GM12878 (cell line): ENCODE data around the gene GPRC5D. TPM values are rescaled to one million over a fixed set of nuclear protein-coding genes. Genes with fewer than 3 reads are reported as not detected.

Experiments used
- ATAC-seq: fragments of 200-7000 bp; cut with Tn5 transposase; 3 replicates; pipeline ENCODE4 v1.9.1; 2020; ENCODE audit warnings: mild to moderate bottlenecking, moderate library complexity
- BruUV-seq: library from RNA; stranded (reverse); fragments of 400-500 nt; replicated peaks from 2 replicates; lab custom pipeline; 2021; lab: Mats Ljungman, UMichigan
- CTCF ChIA-PET: fragments of 300-600 bp; sonication (Branson Sonifier 250); formaldehyde crosslinking; extraction: SDS; loops from one replicate; lab custom pipeline; 2021; ENCODE audit warnings: inconsistent platforms; lab: Yijun Ruan, JAX
- POLR2A ChIA-PET: fragments of 350-600 bp; formaldehyde crosslinking; extraction: SDS; loops from one replicate; lab custom pipeline; 2021; ENCODE audit warnings: inconsistent platforms; lab: Charles Lee
- RAD21 ChIA-PET: fragments of 300-600 bp; sonication (Branson Sonifier 250); formaldehyde crosslinking; loops from one replicate; lab custom pipeline; 2023; ENCODE audit warnings: antibody characterized with exemption; ENCODE audit not compliant: unreplicated experiment; lab: Charles Lee
- SMC1A ChIA-PET: fragments of 300-600 bp; sonication (Branson Sonifier 250); formaldehyde crosslinking; loops from one replicate; lab custom pipeline; 2023; ENCODE audit not compliant: unreplicated experiment, uncharacterized antibody; lab: Charles Lee
- DNase-seq: peaks from one replicate; pipeline ENCODE4 v3.0.0-alpha.2; 2011; ENCODE audit warnings: low read depth, low spot score
- FAIRE-seq: peaks from 3 replicates; lab custom pipeline; 2011; peaks lifted over from hg19 to GRCh38; lab: Jason Lieb, UNC
- H2AFZ ChIP-seq: 2 replicates; pipeline ENCODE4 v1.6.0; 2011; ENCODE audit warnings: low read depth, low read length, control low read depth; ENCODE audit not compliant: control insufficient read depth
- H3K27ac ChIP-seq: 2 replicates; pipeline ENCODE4 v1.5.1; 2011; ENCODE audit warnings: control low read depth; ENCODE audit not compliant: control insufficient read depth, insufficient read depth
- H3K27me3 ChIP-seq, 2 experiments: replicated peaks in 1 of 2; 2 replicates each; pipeline versions ENCODE4 v1.6.0 to v1.6.1; 2011; ENCODE audit warnings: low read length in 1 of 2; ENCODE audit not compliant: control insufficient read depth in 2 of 2, insufficient read depth in 2 of 2
- H3K36me3 ChIP-seq, 2 experiments: 2 replicates each; pipeline ENCODE4 v1.5.1; 2011; ENCODE audit warnings: low read length in 1 of 2; ENCODE audit not compliant: control insufficient read depth in 2 of 2, insufficient read depth in 2 of 2
- H3K4me1 ChIP-seq: 2 replicates; pipeline ENCODE4 v1.6.1; 2011; ENCODE audit warnings: mild to moderate bottlenecking, low read length, moderate library complexity, mixed read lengths; ENCODE audit not compliant: control insufficient read depth, insufficient read depth
- H3K4me2 ChIP-seq: 2 replicates; pipeline ENCODE4 v1.6.0; 2011; ENCODE audit warnings: control low read depth; ENCODE audit not compliant: control insufficient read depth, insufficient read depth
- H3K4me3 ChIP-seq: fragments of 200-600 bp; sonication (generic); 2 replicates; pipeline ENCODE4 v1.5.1; 2016
- H3K79me2 ChIP-seq: 2 replicates; pipeline ENCODE4 v1.6.0; 2011; ENCODE audit warnings: low read length; ENCODE audit not compliant: control insufficient read depth, insufficient read depth
- H3K9ac ChIP-seq: 2 replicates; pipeline ENCODE4 v1.8.0; 2011; ENCODE audit warnings: low read length, control low read depth, mixed read lengths; ENCODE audit not compliant: control insufficient read depth, insufficient read depth
- H3K9me3 ChIP-seq: replicated peaks from 3 replicates; pipeline ENCODE4 v1.5.1; 2011; ENCODE audit warnings: mild to moderate bottlenecking, low read length; ENCODE audit not compliant: control insufficient read depth, insufficient read depth
- H4K20me1 ChIP-seq: 2 replicates; pipeline ENCODE4 v1.6.0; 2011; ENCODE audit not compliant: control insufficient read depth, insufficient read depth
- ATF2 ChIP-seq: IDR thresholded peaks from 2 replicates; pipeline ENCODE4 v1.6.1; 2012; ENCODE audit warnings: low read length, inconsistent platforms
- BRCA1 ChIP-seq: IDR thresholded peaks from 2 replicates; pipeline ENCODE4 v1.6.1; 2011; ENCODE audit warnings: low read depth, low read length, improper control_type of control experiment
- KLF5 ChIP-seq: fragments of 450-650 bp; IDR thresholded peaks from 2 replicates; pipeline ENCODE4 v1.6.1; 2014; ENCODE audit warnings: mild to moderate bottlenecking; ENCODE audit not compliant: partially characterized antibody
- ZNF274 ChIP-seq: IDR thresholded peaks from one replicate; pipeline ENCODE4 v1.8.0; 2011; ENCODE audit not compliant: insufficient read length, insufficient read depth
- WGBS: methylation state at CpG from one replicate; pipeline ENCODE4 v1.1.6; 2016; ENCODE audit warnings: low lambda C conversion rate; ENCODE audit not compliant: insufficient replicate concordance, insufficient coverage; ENCODE audit errors: missing lambda C conversion rate; 5-methylcytosine and 5-hydroxymethylcytosine counted together
- in situ Hi-C: fragments of 300-500 bp; cut with MboI; formaldehyde crosslinking; loops from 9 replicates; pipeline ENCODE4 v1.14.3; 2018; ENCODE audit warnings: mixed read lengths
- intact Hi-C: fragments of 100-400 bp; cut with micrococcal nuclease; formaldehyde crosslinking; loops from one replicate; pipeline ENCODE4 v1.14.2; 2022; ENCODE audit not compliant: unreplicated experiment
- polyA plus RNA-seq, 11 experiments: library from polyadenylated mRNA; depleted of rRNA in 4 of 11; unstranded in 6 of 11; stranded (reverse) in 5 of 11; fragments of >200 nt; fragmentation: Nextera tagmentation in 4 of 11; fragmentation: Illumina TruSeq in 1 of 11; extraction: Ambion mirVana in 4 of 11; extraction: Trizol in 1 of 11; gene quantifications; 1 replicate in 1 of 11; 2 replicates in 10 of 11; pipeline versions ENCODE4 v1.2.1 to v1.2.3, GENCODE V29; 2011 to 2016; ENCODE audit warnings: inconsistent platforms in 2 of 11, missing spikeins in 2 of 11, low read depth in 1 of 11
- total RNA-seq, 4 experiments: library from RNA; depleted of rRNA in 3 of 4; stranded (reverse); fragments of >200 nt in 3 of 4; fragmentation: Illumina TruSeq in 1 of 4; extraction: Trizol in 1 of 4; gene quantifications; 2 replicates each; pipeline versions ENCODE4 v1.2.1 to v1.2.3, GENCODE V29; 2013 to 2021

Gene GPRC5D
- total and polyA plus RNA-seq, 10 of the 15 experiments (the other 5 are each of a cell fraction or from before 2014, with no cell fraction given) = 0.18 to 0.90 (median 0.37) TPM; not detected in 3

- no peak for TF ChIP-seq ATF2
- no peak for TF ChIP-seq BRCA1
- TF ChIP-seq KLF5 = no peak
- no peak for TF ChIP-seq ZNF274
Measured at GRCh38 chr12:12974211-12974610, 22.2 kb upstream of the GPRC5D start (continued).

DNA sequence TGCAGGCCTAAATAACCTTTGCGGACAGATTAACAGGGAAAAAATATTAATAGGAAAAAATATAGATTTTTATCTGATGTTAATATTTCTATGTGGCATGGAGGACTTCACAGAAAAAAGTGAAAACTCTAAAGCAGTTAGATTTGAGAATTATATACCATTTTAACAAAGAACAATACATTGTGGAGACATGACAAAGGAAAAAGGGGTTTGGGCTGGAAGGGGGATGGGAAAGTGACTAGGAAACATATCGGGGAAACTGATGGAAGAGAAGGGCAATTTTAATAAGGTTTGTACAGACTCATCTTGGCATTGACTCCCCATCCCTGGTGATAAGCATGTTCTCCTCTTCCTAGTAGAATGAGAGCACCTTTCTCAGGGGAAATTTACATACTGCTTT lies 21.0 kb upstream of the GPRC5D start:
- in situ Hi-C loops (no loop called here), intact Hi-C loops (no loop called here)
- ChIA-PET RAD21 (no interaction called here), CTCF (interaction anchor here (1.1 to 1.4 kb wide), 2 partner anchors 9 to 184 kb away, joined by 4 read pairs; no protein-coding TSS in a partner anchor), POLR2A (no interaction called here), SMC1A (no interaction called here)
- BruUV-seq = no TSS peak
- ATAC-seq (no peak), FAIRE-seq (no peak), DNase-seq (no peak)
- Histone ChIP-seq H3K79me2 (no peaks in the 10 kb centered on the region), H3K9ac (no peak overlapping the region), H3K36me3 (no peaks in the 10 kb centered on the region), H3K27ac (no peak overlapping the region), H3K4me2 (no peak overlapping the region), H3K27me3 (no peaks in the 10 kb centered on the region), H3K4me3 (no peak overlapping the region), H4K20me1 (no peaks in the 10 kb centered on the region), H3K4me1 (no peaks in the 10 kb centered on the region), H2AFZ (no peak overlapping the region), H3K9me3 (no peaks in the 10 kb centered on the region; the same call in 2 of the 3 replicates)
- no peak for TF ChIP-seq ATF2
- 94% methylated on average over 2 of the region's 2 CpGs for WGBS
